ENCODE results near the gene KRT17. TPM values are rescaled to one million over a fixed set of nuclear protein-coding genes. Genes with fewer than 3 reads are reported as not detected.

The KRT17 gene
- total and polyA plus RNA-seq, 9 of the 15 experiments (the other 6 are each of a cell fraction or from before 2014, with no cell fraction given): 0.23 to 0.25 TPM; not detected in 7

DNA sequence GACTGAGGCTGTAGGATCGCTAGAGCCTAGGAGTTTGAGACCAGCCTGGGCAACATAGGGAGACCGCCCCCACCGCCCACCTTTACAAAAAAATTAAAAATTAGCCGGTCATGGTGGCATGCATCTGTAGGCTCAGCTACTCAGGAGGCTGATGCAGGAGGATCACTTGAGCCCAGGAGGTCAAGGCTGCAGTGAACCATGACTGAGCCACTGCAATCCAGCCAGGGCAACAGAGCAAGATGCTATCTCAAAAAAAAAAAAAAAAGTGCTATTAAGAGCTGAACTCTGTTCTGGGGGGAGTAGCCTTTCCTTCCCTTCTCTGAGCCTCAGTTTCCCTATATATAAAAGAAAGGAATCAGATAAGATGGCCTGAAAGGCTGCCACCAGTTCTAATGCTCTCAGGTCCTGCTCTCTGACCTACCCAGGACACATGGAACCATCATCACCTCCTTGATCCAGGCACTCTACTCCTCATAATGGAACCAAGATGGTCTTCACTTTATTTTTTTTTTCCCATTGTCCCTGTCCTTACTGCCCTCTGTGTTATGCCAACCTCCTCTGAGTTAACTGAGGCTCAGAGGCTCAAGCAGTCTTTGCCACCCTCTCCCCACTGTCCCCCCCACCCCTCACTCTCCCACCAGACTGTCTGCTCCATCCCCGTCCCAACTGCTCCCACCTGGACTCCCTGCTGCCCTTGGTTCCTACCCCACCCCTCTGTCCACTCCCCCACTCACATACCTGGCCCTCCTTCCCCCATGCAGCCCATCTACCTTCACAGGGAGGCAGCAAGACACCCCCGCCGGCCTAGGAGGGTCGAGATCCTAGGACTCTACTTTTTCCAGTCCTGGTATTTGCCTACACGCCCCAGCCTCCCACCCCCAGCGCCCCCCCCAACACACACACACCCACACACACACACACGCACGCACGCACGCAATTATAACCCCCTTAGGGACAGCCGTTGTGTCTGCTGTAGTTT is 40.5 kb upstream of the KRT17 start (continued):
- TF ChIP-seq, protein P1, sequence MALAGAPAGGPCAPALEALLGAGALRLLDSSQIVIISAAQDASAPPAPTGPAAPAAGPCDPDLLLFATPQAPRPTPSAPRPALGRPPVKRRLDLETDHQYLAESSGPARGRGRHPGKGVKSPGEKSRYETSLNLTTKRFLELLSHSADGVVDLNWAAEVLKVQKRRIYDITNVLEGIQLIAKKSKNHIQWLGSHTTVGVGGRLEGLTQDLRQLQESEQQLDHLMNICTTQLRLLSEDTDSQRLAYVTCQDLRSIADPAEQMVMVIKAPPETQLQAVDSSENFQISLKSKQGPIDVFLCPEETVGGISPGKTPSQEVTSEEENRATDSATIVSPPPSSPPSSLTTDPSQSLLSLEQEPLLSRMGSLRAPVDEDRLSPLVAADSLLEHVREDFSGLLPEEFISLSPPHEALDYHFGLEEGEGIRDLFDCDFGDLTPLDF (CRISPR knock-in tag; IDR thresholded peaks at IDR 0.05): no peak
- TF ChIP-seq TEAD4 (IDR thresholded peaks at IDR 0.05; ENCODE audit: low read length) (no peak), TEAD4 (CRISPR knock-in tag; IDR thresholded peaks at IDR 0.05; ENCODE audit: borderline replicate concordance) (no peak), ZNF224 (CRISPR knock-in tag; IDR thresholded peaks at IDR 0.05) (no peak), ZHX1 (conservative IDR thresholded peaks at IDR 0.05; ENCODE audit: low read length) (no peak), SIRT6 (IDR thresholded peaks at IDR 0.05; ENCODE audit: low read depth, low read length) (no peak), MCM5 (IDR thresholded peaks at IDR 0.05; ENCODE audit: low read depth) (no peak), CREBBP (IDR thresholded peaks at IDR 0.05; ENCODE audit: low read depth, low read length) (no peak), TEAD1 (CRISPR knock-in tag; IDR thresholded peaks at IDR 0.05) (no peak), IFI16 (CRISPR knock-in tag; IDR thresholded peaks at IDR 0.05) (no peak), NFIC (IDR thresholded peaks at IDR 0.05) (no peak), ZMIZ1 (IDR thresholded peaks at IDR 0.05; ENCODE audit: low read depth in 2 of 2, low read length in 2 of 2) (no peak), NCOA2 (IDR thresholded peaks at IDR 0.05; ENCODE audit: partially characterized antibody in 2 of 2) (no peak), ZNF696 (CRISPR knock-in tag; conservative IDR thresholded peaks at IDR 0.05) (no peak)
- TF ChIP-seq, protein P2, sequence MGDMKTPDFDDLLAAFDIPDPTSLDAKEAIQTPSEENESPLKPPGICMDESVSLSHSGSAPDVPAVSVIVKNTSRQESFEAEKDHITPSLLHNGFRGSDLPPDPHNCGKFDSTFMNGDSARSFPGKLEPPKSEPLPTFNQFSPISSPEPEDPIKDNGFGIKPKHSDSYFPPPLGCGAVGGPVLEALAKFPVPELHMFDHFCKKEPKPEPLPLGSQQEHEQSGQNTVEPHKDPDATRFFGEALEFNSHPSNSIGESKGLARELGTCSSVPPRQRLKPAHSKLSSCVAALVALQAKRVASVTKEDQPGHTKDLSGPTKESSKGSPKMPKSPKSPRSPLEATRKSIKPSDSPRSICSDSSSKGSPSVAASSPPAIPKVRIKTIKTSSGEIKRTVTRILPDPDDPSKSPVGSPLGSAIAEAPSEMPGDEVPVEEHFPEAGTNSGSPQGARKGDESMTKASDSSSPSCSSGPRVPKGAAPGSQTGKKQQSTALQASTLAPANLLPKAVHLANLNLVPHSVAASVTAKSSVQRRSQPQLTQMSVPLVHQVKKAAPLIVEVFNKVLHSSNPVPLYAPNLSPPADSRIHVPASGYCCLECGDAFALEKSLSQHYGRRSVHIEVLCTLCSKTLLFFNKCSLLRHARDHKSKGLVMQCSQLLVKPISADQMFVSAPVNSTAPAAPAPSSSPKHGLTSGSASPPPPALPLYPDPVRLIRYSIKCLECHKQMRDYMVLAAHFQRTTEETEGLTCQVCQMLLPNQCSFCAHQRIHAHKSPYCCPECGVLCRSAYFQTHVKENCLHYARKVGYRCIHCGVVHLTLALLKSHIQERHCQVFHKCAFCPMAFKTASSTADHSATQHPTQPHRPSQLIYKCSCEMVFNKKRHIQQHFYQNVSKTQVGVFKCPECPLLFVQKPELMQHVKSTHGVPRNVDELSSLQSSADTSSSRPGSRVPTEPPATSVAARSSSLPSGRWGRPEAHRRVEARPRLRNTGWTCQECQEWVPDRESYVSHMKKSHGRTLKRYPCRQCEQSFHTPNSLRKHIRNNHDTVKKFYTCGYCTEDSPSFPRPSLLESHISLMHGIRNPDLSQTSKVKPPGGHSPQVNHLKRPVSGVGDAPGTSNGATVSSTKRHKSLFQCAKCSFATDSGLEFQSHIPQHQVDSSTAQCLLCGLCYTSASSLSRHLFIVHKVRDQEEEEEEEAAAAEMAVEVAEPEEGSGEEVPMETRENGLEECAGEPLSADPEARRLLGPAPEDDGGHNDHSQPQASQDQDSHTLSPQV (IDR thresholded peaks at IDR 0.05): no peak
